GM21447 (cell line): ENCODE results near the gene IL1RAPL1.

Experiments
- ATAC-seq: cut with Tn5 transposase; IDR thresholded peaks from one replicate; pipeline ENCODE4 v1.9.1; 2021; ENCODE audit not compliant: unreplicated experiment

IL1RAPL1 gene

DNA sequence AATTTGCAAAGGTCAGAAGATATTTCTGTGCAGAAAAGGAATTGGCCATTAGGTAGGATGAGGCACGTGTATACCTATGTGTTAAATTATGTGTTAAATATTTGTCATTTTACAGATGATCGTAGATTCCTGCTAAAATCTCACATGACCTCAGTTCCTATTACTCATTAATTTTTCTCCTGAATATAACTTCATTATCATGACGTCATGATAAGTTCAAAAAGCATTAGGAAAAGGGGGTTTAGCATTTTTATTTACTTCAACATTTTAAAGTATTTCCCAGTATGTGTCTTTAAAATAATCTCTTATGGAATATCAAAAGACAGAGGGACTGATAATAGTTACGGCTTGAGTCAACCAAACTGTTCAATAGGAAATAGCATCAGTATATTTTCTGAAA lies 372.8 kb downstream of the IL1RAPL1 start:
- ATAC-seq = no peak

DNA sequence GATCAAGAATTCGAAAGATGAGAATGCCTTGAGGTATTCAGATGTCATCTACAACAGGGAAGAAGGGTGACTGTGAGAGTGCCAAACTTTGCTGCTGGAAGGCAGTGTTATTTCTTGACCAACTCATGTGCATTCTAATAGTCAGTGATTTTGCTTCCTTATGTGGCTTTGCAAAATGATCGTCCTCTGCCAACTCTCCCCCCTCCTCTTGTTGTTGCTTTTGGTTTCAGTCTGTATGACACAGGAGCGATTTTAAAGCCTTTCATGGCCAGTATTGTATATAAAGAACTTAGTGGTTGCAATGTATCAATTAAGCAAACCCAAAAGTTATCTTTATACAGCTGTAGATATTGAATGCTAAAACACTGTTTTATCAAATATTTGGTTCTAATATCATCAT lies 379.1 kb downstream of the IL1RAPL1 start:
- no peak for ATAC-seq

DNA sequence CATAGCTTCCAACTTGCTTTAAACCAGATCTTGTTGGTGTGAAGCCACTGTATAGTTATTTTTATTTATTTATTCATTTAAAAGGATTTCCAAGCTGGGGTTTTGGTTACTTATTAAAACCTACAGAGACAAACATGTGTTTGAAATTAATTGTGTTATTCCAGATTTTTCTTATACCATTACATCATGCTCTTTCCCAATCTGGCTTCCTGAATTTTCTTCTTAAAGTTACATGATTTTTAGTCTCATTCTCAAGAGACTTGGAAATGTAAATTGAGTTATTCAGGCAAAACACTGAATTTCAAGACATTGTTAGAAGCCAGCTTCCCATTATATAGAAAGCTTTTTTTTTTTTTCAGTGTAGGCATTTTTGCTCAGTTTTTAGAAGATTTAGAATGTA lies 381.9 kb downstream of the IL1RAPL1 start:
- no peak for ATAC-seq

DNA sequence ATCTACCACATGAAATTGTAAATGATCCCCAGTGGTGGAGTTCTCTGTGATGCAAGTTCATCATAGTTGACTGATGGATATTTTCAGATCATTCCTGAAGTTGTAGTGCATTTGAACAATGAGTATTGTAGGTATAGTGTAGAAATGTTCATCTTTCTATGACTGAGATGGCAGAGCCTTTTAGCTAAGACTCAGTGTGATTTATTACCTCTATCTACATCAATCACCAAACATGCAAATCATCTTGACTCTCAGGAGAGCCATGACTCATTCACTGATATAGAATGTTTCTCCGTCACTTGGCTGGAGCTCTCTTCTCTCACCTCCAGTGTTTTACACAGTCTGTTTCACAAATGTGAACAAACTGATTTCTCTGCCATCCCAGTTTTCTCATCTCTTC lies 392.6 kb downstream of the IL1RAPL1 start:
- ATAC-seq = no peak

DNA sequence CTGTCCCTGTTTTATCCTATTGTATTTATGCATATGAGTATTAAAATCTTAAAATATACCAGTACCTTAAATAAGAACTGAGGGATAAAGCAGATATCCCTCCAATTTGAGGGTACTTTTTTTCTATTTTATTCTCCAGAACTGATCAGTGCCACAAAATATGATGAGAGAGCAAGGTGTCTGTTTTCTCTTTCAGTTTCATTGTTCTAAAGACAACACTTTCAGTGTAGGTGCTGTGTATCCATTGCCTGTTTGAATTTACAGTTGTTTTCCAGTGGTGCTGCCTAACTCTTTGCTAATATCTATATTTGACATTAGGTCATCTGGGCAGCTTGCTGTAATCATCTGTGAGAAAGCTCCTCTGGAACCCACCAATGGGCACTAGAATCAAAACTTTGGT lies 394.7 kb downstream of the IL1RAPL1 start:
- no peak for ATAC-seq

DNA sequence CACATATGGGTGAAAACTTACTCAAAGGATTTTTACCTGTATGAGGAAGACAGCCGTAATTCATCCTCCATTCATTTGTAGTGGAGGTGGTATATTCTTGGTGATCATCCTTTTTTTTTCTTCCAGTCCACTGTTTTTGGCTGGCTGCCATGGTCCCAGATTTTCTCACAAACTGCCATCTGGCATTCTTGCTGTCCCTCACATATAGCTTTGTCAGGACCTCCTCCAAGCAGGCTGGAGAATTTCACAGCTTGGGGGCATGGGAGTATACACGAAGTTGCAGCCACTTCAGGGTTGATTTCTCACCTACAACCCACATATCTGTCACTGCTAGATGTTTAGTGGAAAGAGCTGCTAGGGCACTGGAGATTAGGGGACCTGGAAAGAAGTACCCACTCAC lies 401.0 kb downstream of the IL1RAPL1 start:
- no peak for ATAC-seq

DNA sequence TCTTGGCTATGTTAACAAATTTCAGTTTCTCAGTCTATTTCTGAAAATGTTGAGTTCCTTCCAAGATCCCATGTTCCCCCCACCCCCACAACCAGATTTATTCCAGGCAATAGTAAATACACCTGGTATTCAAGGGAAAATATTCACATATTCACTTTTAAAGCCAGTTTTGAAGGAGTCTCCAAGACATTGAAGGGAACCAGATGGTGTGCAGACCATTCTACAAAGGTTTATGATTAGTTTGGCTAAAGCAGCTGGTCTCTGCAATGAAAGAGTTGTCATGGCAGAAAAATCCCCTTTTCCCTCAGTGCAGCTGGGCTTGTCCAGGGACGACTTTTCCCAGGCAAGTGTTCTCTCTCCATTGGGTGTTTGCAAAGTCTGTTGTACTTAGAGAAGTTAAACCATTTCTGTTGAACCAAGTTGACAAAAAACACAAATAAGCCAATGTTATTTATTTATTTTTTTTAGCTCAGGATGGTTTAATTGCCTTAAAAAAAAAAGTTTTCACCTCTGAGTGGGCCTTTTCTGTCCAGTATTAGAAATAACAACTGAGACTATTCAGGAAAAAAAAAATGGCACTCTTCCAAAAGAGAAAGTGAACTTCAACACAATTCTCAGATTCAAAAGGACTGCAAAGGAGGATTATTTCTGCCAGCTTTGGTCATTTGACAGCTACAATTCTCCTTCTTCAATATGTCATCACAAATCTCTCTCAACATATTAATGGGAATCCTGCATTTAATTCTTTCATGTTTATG lies 410.6 kb downstream of the IL1RAPL1 start:
- ATAC-seq = no peak

DNA sequence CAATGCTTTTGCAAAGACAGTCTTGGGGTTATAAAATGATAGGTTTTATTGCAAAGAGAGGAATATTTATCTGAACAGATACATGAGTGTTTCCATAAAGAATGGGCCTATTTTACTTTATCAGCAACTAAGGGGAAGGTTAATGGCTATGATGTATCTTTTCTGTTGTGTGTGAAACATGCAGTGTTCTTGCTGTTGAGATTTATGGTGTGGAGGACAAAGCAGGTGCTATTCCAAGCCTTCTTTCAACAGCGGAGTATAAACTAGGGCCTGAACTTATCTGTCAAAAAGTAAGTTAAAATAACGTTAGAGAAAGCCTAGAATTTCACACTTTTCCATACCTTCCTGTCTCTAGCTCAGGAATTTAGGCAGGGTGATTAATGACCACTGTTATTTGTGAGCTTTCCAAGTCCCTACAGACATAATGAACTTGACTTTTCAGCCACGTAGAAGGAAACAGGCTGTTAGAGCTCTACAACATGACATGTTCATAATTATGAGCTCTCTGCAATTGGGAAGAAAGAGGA lies 411.4 kb downstream of the IL1RAPL1 start:
- no peak for ATAC-seq

DNA sequence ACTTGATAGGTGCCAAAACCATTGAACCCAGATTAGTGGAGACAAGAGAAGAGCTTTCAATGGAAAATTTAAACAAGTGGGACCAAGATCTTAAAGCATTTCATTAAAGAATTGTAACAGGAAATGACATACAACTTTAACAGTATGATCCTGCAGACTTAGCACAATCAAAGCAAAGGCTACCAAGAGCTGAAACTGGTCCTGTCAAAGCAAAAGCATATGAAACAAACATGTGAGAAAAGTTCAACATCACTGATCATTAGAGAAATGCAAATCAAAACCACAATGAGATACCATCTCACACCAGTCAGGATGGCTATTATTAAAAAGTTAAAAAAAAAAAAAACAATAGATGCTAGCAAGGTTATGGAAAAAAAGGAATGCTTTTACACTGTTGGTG lies 425.6 kb downstream of the IL1RAPL1 start:
- no peak for ATAC-seq

DNA sequence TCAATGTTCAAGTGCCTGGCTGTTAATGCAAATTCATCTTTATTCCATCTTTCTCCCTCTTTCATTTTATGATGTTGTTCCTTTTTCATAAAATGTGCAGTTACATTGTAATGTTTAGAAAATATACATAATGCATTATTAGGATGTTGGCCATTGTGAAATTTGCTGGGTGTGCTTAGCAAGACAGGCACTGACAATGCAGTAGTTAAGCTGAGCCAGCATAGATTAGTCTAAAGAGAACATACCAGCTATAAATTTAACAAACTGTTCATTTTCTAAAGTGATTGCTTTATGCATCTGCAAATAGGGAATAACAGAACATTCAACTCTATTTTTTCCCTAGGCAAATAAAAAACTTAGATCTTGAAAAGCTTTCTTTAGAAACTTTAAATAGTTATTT lies 436.0 kb downstream of the IL1RAPL1 start:
- ATAC-seq = no peak

DNA sequence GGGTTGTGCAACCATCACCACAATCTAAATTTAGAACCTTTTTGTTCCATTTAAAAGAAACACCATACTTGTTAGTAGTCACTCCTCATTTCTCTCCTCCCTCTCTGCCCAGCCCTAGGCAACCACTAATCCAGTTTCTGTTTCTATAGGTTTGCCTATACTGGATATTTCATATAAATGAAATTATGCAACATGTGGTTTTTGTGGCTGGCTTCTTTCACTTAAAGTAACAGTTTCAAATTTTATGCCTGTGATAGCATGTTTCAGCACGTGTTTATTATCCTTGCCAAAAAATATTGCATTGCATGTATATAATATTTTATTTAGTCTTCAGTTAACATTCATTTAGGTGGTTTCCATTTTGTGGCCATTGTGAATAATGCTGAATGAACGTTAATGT lies 437.6 kb downstream of the IL1RAPL1 start:
- ATAC-seq = no peak

DNA sequence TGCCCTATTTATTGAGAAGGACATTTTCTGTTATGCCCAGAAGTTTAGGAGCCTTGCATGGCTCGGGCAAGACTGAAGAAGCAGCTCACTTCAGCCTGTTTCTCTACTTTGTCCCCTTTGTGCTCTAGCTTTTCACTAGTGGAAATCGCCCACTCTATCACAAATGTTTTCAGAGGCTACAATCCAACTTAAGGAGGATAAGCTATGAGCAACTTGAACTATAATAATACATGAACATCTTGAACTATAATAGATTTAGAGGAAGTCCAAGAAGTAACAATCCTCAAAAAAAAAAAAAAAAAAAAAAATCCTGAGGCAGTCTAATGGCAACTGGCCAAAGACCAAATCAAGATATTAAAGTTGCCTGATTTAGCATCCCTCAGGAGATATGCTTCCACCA lies 452.3 kb downstream of the IL1RAPL1 start:
- ATAC-seq = no peak

DNA sequence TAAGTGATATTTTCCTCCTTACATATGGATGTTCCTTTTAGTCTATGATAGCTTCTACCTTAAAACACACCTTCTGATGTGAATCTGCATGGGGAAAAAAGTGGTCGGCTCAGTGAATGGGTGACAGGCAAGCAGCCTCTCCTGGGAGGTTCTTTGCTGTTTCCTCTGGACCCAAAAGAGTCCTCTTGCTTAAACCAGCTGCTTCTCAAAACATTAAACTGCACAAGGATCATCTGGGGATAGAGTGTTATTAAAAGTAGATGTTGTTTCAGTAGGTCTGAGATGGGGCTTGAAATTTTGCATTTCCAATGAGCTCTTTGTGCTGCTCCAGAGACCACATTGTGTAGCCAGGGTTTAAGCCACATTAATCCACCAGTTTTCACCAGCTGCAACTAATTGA lies 452.9 kb downstream of the IL1RAPL1 start:
- ATAC-seq = no peak

DNA sequence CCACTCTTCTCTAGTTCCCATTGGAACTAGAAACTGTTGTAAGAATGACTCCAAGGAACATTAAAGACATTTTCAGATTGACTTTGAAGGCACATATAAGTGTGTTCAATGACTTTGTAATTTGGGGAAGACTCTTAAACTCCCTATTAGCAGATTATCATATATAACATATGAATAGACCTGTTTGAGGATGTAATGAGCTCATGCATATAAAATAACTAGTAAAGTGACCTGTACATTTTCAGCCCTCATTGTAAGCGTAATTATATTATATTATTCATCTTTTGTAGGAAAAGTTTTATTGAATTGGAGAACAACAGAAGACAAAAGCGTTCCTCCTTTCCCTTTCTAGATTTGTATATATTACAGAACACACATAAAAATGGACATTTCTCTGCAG lies 455.1 kb downstream of the IL1RAPL1 start:
- ATAC-seq = no peak

DNA sequence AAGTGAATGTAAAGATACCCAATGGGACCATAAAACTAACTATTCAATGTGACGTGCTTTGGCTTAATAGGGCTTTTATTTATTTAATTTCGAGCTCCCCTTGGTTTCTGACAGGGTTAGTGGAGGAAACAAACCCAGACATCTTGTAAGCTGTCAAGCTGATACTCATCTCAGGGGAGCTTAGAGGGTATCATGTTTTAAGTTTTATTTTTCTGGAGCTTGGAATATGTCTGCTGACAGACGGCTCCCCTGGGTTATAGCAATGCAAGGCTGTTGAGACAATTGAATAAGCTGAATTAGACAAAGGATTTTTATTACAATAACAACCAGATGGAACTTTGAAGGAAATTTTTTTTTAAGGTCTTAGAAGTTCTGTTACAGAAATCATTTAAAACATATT lies 456.5 kb downstream of the IL1RAPL1 start:
- no peak for ATAC-seq

DNA sequence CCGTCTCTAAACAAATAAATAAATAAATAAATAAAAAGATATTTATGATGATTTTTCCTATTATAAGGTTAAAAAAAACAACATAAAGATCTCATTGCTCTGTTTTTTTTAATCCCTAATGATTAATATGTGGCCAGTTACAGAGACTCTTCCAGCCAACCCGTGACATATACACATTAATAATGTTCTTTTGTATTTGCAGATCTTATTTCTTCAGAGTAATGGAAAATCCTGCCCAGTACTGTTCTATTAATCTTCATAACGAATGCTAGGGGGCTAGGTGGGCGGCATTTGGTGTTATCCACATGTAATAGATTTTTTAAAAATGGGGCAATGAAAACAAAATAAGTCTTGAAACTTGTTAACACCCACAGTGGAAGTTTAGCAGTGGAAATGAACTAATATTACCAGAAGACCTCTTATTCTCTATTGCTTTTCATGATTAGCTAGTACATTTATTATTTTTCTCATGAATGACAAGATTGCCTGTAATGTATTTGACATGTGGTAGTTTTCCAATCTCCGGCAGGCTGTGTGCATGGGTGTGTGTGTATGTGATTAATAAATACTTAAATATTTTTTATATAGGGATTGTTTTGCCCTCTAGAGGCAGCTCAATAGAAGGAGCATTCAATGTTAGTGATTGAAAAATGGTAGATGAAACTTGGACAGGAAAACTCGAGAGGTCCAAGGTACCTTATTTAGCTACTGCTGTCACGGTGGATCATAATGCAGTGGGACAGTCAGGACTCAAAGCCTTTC lies 457.4 kb downstream of the IL1RAPL1 start:
- no peak for ATAC-seq

DNA sequence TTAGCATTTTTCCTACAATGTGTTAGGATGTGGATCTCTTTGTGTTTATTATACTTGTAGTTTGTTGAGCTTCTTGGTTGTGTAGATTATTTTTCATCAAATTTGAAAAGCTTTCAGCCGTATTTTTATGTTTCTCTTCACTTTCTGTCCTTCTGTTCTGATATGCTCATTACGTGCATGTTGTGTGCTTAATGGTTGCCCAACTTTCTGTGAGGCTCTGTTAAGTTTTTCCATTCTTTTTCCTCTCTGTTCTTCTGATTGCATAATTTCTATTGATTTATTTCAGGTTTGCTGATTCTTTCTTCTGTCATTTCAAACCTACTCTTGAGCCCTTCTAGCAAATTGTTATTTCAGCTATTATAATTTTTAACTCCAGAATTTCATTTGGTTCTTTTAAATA lies 478.2 kb downstream of the IL1RAPL1 start:
- no peak for ATAC-seq

DNA sequence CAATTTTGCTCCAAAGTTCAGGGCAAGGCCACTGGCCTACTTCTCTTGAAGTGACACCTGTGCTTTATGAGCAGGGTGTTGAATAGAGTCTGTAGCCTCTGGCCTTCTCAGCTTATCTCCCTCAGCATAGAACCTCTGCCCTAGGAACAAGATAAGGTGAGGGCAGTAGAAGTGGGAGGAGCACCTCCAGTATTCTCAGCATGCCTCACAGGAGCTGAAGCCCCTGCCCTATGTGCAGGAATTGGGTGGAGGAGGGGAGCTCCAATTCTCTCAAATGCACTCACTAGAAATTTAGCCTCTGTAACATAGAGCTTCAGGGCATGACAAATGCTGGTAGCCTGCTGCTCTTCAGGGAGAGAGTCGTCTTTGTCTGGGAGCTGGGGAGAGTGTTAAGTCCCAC lies 479.3 kb downstream of the IL1RAPL1 start:
- ATAC-seq = no peak

DNA sequence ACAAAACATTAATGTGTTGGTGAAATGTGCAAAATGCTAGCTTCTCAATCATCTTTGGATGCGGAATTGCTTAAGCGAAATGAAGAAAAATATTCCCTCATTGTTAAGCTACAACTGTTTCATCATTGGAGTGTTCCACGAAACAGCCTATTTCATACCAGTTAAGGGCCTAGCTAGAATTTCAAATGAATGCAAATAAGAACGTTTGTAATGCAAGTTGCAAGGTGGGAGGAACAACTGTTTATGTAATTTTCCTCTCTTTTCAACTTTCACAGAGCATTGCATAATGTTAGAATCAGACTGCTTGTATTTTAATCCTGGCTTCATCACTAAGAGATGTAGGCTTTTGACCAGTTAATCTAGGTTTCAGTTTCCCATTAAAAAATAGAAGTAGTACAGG lies 480.1 kb downstream of the IL1RAPL1 start:
- no peak for ATAC-seq

DNA sequence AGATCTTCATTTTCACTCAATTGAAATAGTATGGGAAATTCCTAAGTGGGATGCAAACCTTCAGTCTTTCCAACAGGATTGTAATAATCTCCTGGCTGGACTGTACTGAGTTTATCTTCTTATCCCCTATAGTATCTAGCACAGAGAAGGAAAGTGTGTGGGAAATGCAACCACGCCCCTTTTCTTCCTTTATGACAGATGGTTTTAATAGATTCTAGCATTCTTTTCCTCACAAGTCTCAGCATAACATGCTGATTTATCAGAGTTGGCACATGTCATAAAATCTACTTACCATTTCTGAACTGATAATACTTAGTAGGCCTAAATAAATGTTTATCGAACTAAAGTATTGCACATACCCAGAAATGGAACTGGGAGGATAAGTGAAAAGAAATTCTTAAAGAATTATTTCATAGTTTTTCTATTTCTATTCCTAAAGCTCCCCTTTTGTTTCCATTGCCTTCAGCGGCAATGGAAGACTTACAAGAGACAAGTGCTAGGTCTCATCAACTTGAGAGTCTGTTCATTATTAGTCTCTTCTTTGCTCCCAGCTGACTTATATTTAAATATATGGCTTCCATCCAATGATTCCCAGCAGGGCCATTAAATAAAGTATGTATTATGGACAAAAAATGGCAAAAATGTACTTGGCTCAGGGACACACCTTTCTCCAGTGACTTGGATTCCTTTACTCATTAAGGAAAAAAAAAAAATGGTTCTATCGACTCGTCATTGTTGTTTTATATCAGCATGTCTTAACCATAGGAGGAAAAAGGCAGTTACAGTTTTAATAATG lies 484.5 kb downstream of the IL1RAPL1 start:
- no peak for ATAC-seq

DNA sequence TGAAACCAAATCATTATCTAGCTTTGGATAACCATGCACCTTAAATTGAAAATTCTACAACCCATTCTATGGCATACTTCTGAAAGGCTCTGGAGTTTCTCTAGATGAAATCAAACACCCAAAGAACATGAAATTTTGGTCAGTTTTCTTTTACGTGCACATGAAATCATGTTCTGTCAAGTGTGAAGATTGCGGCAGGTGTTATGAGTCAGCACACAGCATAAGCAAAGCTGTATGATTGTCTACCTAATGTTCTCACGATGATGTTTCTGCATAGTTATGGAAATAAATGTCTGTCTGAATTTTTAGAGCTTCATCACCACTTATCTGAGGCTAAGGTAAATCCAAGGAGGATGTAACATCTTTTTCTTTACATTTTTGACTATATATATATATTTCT lies 495.3 kb downstream of the IL1RAPL1 start:
- no peak for ATAC-seq

DNA sequence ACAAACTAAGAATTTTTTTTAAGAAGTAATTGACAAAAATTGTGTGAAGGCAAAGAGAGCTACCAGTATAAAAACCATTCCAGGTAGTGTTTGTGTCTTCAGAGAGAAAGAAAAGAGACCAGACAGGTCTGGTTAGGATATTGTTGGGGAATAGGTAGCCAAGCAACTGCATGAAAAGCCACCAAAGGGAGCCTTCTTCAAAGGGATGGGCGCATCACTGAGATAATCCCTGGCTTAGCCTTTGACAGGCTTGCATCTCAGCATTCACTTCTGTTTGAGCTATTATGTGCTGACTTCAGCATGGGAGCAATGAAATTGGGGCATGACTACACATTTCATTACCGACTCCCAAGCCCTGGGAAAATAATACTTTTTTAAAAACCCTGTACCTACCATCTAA lies 496.6 kb downstream of the IL1RAPL1 start:
- ATAC-seq = no peak
